HL-60/S4 treated with retinoic acid at 250 ng/mL for 4 days and 3 days (cell line): Measurements from ENCODE around the gene RAB44.
"Not testable (repeated sequence)": the region's sequence is repeated elsewhere in the genome, so short reads cannot be mapped to it uniquely, and the experiment has no call there.

ENCODE experiments used
- in situ Hi-C: fragments of 300-500 bp; cut with MboI; formaldehyde crosslinking; loops from 2 replicates; pipeline ENCODE4 v1.7.0; 2022; ENCODE audit warnings: low sequenced_read_pairs

The RAB44 gene

DNA sequence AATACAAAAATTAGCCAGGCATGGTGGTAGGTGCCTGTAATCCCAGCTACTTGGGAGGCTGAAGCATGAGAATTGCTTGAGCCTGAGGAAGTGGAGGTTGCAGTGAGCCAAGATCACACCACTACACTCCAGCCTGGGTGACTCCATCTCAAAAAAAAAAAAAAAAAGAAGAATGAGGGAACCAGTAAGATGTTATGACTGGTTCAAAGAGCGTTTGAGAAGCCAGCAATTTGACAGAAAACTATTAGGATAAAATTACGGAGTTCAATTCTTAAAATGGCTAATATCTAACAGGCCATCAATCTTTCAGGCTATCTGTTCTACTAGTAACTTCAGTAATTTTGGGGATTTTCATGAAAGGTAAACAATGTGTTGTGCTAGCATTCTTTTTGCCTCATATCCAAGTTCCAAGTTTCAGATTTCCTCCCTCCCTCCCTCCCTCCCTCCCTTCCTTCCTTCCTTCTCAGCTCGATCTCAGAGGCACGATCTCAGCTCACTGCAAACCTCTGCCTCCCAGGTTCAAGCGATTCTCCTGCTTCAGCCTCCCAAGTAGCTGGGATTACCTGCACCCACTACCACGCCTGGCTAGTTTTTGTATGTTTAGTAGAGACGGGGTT lies 7.4 kb downstream of the RAB44 start:
- in situ Hi-C loops, result not testable (repeated sequence)

DNA sequence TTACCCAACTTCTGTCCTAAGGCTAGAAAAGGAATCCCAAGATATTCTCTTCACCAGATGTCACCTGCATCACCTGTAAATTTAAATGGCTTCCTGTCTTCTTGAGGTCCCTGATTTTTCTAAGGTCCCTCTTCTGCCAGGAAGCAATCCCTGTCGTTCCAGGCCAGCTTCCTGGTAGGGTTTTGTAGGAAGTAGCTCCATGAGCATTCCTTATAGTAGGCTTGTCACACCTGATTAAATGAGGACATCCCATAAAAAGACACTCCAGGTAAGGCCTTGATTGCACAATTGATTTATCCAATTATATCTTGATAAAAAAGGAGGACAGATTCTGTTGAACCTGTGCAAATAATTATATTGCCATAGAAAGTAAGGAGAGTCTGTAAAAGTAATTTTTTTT lies 8.7 kb downstream of the RAB44 start:
- in situ Hi-C loops, result no loop called here

DNA sequence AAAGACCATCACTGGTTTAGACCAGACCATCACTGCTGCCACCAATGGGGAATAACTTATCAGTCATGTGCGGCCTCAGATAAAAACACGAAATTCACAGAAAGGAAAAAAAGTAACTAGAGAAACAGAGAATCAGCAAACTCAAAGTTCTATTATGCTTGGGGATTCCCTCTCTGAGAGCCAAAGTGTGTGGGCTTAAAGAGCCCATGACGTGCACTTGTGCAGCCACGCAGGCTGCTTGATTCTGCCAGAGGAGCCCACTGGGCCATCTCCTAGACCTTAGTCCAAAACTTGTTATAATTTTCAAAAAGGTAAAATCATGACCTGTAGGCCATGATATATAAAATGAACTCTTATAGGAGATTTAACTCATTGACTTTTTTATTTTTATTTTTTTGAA lies 15.2 kb downstream of the RAB44 start:
- in situ Hi-C loops, result no loop called here

DNA sequence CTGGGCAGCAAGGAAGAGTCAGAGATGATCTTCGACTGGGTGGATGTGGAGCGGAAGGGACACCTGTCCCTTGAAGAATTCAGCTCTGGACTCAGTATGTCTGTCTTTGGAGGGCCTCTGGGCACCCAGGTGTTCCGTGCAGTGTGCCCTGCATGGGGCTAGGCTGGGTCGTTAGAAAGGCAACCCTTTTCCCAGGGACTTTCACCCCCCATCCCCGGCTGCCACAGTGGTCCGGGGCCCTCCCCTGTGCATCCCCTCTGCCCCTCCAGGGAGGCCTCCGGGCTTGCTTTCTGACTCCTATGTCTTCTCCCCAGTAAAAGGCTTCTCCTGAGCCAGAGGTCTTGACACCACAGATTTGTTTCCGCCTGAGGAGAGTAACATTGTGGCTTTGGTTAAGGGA lies 16.2 kb downstream of the RAB44 start:
- in situ Hi-C loops, result no loop called here

DNA sequence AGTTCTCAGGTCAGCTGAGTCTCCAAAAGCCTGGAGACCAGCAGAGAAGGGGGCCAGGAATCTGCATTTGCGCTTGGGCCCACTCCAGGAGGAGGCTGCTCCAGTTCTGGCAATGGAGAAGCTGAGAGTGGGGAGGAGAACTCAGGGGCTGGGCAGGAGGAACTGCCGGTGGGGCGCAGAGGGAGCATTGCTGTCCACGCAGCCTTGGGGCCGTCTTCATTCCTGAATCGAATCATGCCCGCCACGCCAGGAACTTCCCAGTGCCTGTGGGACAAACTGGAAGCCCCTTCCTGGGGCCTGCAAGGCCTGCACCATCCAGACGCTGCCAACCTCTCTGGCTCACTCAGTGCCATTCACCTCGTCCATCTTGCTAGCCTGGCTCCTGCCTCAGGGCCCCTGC lies 16.9 kb downstream of the RAB44 start:
- in situ Hi-C loops, result no loop called here

DNA sequence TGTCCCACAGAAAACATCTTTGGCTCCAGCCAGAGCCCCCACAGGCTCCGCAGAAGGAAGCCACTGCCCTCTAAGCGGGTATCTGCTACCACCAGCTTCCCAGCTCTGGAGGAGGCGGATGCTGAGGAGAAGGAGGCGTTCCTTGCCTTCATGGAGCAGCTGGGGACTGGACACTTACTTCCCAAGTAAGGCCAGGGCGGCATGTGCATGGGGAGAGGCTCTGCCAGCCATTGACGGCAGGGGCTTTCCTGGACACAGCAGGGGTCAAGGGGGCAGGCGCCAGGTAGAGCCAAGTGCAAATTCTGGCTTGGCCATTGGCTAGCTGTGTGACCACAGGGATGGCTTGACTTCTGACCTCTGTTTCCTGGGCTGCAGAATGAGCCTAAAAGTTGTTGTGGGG lies 17.8 kb downstream of the RAB44 start:
- in situ Hi-C loops, result no loop called here

DNA sequence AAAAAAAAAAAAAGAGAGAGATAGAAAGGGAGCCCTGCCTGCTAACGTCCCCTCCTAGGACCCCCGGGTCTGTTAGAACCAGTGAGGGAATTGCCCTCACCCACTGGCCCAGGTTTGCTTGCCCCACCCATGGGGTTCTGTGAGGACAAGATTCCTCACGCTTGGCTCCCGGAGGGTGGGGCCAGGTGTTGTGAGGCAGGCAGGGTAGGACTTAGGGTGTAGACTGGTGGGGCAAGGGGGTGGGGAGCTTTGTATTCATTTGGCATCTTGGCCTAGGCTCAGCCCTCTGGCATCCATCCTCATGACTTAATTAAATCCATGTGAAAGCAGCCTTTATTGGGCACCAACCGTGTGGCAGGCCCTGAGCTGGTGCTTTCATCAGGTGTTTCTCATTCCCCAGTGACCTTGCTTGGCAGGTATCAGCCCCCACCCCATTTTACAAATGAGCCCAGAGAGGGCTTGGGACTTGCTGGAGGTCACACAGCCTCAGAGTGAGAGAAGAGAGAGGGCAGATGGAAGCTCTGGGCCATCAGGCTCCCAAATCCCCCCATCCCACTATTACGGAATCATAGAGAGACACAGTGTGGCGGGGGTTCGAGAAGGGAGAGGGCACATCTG lies 19.0 kb downstream of the RAB44 start:
- in situ Hi-C loops, result no loop called here

DNA sequence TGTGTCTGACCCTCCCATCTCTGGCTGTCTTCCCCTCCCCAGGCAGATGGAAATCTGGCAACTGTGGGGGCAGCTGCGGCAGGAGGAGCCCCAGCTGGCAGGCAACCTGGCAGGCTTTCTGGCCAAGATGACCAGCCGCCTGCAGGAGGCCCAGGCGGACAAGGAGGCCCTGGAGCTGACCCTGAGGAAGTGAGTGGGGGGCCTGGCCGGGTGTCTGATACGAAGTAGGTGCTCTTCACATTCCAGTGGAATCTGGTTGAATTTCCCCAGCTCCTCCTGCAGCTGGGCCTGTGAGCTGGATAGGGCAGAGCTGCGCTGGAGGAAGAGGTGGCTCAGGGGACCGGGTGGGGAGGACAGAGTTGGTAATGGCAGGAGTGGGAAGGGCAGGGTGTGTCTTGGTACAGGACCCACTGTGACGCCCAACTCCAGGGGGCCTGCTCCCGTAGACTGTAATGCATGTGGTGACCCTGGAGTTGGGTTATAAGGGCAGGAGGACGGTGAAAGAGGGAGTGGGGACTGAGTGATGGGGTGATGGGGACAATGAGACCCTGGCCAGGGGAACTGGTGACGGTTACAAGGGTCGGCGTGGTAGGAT lies 19.7 kb downstream of the RAB44 start:
- in situ Hi-C loops, result no loop called here

DNA sequence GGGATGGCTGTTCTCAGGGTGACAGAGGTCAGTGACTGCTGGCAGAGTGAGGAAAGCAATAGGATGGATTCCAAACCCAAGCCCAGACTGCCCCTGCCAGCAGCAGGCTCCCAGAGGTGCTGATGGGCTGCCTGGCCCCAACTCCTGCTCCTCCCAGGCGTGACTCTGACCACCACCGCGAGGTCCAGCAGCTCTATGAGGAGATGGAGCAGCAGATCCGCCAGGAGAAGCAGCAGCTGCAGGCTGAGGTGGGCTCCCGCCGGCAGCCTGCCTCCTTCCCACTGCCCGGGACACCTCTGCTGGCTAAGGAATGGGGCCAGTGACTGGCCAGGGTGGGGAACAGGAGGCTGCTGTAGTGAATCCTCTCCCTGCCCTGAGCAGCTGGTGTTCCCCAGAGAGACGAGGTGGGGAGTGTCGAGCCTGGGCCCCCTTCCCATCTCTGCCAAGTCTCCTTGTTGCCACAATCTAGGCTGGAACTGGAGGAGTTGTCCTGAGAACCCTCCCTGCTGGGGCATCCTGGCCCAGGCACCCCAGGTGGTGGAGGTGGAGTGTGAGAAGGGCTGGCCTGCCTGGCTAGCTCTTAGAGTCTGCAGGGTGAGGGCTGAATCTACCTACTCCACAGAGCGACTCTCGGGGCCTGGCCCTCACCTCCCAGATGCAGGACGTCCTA lies 20.4 kb downstream of the RAB44 start:
- in situ Hi-C loops, result no loop called here

DNA sequence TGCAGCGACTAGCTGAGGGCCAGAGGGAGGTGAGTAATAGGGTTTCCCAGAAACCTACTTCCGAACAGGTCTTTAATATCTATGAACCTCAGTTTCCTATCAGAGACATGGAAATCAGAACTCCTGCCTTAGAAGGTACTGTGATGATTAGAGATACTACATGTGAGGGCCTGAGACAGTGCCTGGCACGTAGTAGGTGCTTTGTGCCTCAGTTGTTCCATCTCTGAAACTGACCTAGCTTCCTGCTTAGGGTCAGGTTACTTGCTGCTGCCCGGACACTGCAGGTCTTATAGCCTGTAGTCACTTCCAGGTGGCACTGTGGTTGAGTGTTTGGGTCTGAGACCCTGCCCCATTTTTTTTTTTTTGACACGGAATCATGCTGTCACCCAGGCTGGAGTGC lies 20.9 kb downstream of the RAB44 start:
- in situ Hi-C loops, result no loop called here

DNA sequence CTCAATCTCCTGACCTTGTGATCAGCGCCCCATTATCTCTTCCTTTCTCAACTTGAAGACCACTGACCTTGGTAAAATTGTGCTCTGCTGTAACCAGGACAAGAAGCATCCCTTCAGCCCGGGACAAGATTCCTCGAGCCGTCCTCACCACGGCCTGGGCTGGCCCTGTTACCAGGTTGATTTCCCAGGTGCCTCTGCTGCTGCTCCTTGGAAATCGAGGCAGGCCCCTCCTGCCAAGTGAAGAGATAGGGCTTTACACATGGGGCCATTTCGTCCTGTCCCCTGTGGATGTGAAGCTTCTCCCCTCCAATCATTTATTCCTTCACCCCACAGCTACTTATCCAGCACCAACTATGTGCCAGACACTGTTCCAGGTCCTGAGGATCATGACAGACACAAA lies 21.5 kb downstream of the RAB44 start:
- in situ Hi-C loops, result no loop called here

DNA sequence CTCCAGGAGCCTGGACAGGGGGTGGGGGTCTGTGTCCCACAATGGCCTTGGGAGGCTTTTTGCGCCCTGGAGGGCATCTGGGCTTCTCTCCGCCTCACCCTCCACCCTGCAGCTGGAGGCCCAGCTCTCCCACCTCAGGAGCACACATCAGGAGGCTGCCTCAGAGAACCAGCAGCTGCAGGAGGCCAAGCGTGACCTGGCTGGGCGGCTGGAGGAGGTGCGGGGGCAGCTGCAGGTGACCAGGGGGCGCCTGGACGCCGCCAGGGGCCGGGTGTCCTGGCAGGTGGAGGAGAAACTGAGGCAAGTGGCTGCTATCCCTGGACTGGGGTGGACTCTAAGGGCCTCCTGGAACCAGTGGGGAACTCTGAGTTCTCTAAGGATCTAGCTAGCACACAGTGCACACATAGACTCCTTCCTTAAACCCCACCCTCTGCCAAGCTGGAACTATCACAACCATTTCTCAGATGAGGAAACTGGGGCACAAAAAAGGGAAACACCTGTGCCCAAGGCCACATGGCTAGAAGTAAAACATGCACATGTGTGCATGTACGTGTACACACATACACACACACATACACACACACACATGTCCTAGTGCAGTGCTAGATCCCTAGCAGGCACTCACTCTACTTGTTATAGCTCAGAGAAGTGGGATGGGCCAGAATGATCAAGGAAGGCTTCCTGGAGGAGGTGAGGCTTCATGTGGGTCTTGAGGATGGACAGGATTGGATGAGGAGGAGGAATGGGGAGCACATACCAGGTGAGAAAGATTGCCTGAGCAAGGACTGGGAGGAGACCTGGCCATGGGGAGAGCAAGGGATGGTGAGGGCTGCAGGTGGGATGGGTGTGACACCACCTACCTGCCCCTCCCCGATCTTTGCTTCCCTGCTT lies 22.9 kb downstream of the RAB44 start:
- in situ Hi-C loops, result no loop called here

DNA sequence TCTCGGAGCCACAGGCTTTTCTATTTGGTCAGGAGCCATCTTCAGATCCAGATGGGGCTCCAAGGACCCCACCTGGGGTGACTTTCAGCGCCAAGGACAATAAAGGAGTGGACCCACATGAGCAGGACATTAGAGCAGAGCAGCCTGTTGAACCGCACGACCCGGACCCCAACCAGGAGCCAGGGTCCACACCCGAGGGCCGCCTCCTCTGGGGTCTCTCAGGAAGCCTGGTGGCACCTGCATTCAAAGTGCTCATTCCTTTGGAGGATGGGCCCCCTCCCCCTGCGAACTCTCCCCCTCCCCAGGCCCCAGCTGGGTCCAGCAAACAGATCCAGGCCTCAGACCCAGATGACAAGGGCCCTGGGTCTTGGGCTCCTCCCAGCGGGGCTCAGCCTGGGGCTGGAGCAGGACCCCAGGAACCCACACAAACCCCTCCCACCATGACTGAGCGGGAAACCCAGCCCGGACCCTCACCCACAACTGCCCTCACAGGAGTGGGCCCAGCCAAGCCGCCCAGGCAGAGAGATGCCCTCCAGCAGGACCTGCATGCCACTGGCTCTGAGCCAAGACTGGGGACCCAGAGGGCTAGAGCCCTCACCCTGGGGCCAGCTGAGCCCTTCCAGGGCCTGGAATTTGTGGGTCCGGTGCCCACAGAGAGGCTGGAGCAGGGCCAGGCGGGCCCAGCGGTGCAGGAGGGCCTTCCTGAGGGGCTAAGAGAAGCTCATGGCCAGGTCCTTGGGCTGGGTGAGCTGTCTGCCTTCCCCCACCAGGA lies 23.9 kb downstream of the RAB44 start:
- in situ Hi-C loops, result no loop called here

DNA sequence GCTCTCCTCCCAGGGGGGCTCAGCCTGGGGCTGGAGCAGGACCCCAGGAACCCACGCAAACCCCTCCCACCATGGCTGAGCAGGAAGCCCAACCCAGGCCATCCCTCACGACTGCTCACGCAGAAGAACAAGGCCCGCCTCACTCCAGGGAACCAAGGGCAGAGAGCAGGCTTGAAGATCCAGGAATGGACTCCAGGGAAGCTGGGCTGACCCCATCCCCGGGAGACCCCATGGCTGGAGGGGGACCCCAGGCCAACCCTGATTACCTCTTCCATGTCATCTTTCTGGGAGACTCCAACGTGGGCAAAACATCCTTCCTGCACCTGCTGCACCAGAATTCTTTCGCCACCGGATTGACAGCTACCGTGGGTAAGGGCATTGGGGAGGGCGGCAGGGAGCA lies 24.7 kb downstream of the RAB44 start:
- in situ Hi-C loops, result no loop called here

DNA sequence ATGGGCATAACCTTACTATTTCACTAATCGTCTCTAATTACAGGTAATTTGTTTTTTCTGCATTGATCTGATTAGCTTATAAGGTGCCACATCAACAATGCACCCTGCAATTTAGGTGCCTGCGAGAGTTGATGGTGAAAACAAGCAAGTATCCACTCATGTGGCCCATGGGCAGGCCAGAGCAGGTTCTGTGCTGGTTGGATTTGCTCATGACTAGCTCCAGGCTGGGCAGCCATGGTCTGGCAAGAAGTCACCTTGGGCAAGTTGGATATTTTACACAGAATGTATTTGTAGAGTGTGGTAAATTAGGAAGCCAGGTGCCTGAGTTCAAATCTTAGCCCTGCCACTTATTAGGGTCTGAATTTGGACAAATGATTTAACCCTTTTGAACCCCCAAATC lies 25.3 kb downstream of the RAB44 start:
- in situ Hi-C loops, result no loop called here

DNA sequence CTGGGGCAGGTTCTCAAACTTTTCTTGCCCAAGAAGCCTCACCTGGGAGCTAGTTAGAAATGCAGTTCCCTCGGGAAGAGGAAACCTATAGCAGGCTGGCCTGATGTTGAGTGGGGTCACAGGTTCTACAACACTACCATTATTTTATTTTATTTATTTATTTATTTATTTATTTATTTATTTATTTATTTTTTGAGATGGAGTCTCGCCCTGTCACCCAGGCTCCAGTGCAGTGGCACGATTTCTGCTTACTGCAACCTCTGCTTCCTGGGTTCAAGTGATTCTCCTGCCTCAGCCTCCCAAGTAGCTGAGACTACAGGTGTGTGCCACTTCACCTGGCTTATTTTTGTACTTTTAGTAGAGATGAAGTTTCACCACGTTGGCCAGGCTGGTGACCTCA lies 26.4 kb downstream of the RAB44 start:
- in situ Hi-C loops, result not testable (repeated sequence)

DNA sequence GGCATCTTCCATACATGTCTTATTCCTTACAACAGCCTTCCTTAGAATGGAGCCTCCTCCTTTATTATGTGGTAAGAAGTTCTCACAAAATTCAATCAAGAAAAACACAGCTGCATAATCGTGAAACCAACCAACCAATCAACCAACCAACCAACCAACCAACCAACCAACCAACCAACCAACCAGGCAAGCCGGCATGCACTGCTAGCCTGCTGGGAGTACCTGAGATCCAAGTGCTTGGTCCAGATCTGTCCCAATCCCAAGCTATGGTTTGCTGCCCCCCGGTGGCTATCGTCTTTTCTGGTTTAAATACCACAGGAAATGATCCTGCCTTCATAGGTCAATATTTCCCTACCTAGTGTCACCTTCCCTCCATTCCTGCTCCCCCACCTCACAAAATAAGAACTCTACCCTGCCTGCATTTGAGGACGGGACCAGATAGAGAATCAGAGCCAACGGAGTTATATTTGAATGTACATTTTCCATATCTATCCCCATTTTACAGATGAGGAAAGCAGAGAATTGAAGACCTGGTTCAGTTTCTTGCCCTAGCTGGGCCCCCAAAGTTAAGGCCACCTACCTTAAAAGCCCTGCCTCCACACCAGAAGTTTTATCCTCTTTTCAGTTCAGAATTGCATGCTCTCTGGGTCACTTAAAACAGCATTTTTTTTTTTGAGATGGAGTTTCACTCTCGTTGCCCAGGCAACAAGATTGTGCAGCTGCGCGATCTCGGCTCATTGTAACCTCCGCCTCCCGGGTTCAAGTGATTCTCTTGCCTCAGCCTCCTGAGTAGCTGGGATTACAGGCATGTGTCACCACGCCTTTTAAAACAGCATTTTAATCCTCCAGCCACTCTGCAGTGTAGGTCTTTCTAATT lies 27.1 kb downstream of the RAB44 start:
- in situ Hi-C loops, result no loop called here

DNA sequence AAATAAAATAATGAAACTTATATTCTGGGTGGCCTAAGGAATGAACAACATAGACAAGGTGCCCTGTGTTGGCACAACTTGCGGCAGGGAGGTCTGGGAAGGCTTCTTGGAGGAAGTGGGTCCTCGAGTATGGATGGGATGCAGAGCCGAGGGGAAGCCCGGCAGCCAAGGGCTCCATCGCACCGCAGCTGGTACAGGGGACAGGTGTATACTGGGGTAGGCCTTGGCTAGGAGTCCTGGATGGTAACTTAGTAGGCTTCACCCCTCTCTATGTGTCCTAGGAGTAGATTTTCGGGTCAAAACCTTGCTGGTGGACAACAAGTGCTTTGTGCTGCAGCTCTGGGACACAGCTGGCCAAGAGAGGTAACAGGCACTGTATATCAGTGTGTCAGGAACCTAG lies 28.0 kb downstream of the RAB44 start:
- in situ Hi-C loops, result no loop called here

DNA sequence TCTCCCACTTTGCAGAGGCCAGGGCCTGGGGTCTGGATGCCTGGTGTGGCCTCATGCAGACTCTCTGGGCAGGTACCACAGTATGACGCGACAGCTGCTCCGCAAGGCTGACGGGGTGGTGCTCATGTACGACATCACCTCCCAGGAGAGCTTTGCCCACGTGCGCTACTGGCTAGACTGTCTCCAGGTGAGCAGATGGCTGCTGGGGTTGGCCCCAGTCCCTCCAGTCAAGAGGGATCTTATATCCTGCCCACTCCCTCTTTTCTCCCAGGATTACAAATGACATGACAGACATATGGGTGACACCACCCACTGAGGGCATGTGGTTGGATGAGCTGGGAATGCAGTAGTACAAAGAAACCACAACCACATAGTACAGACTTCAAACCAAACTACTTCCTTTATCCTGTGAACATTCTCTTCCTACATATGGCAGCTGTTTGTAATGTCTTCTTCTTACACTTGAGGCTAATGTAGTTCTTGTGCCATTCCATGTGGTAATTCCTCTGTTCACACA lies 29.9 kb downstream of the RAB44 start:
- in situ Hi-C loops, result no loop called here
